Rectal smooth muscle tissue (tissue), 1 donor: Measurements from ENCODE around the gene KIF5A.

Source experiments
- H3K27ac ChIP-seq: one replicate; pipeline ENCODE4 v1.7.0; 2013; ENCODE audit warnings: low read depth, low read length, inconsistent platforms
- H3K27me3 ChIP-seq: one replicate; pipeline ENCODE4 v1.7.0; 2013; ENCODE audit warnings: low read length; ENCODE audit not compliant: control insufficient read depth, insufficient read depth
- H3K36me3 ChIP-seq: one replicate; pipeline ENCODE4 v1.7.0; 2013; ENCODE audit warnings: low read length; ENCODE audit not compliant: control insufficient read depth, insufficient read depth
- H3K4me1 ChIP-seq: one replicate; pipeline ENCODE4 v1.7.0; 2013; ENCODE audit warnings: low read length; ENCODE audit not compliant: control insufficient read depth, insufficient read depth
- H3K4me3 ChIP-seq: one replicate; pipeline ENCODE4 v1.7.0; 2013; ENCODE audit warnings: low read length
- H3K9ac ChIP-seq: one replicate; pipeline ENCODE4 v1.7.0; 2013; ENCODE audit warnings: low read length

The KIF5A gene

GRCh38 chr12:57547288-57548012, 2.4 kb upstream of the KIF5A start:
- Histone ChIP-seq H3K4me3 (peak overlapping the region; percentile 72), H3K4me1 (peaks cover 11% of the 10 kb centered on the region), H3K27ac (no peak overlapping the region), H3K36me3 (no peaks in the 10 kb centered on the region), H3K9ac (peak overlapping the region; percentile 78), H3K27me3 (peaks cover 11% of the 10 kb centered on the region)

DNA sequence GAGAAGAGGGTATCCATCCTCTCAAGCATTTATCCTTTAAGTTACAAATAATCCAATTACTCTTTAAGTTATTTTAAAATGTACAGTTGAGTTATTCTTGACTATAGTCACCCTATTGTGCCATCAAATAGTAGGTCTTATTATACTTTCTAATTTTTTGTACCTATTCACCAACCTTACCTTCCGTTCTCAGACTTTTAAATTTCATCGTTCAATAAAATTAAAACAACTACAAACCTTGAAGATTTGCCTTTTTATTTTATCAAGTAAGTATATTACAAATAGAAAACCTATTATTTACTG, 1.9 kb upstream of the KIF5A start:
- H3K36me3 ChIP-seq = no peaks in the 10 kb centered on the region
- H3K4me3 ChIP-seq = no peak overlapping the region
- no peak overlapping the region for H3K27ac ChIP-seq
- H3K4me1 ChIP-seq = peaks cover 11% of the 10 kb centered on the region
- H3K9ac ChIP-seq = no peak overlapping the region
- peaks cover 11% of the 10 kb centered on the region for H3K27me3 ChIP-seq

DNA sequence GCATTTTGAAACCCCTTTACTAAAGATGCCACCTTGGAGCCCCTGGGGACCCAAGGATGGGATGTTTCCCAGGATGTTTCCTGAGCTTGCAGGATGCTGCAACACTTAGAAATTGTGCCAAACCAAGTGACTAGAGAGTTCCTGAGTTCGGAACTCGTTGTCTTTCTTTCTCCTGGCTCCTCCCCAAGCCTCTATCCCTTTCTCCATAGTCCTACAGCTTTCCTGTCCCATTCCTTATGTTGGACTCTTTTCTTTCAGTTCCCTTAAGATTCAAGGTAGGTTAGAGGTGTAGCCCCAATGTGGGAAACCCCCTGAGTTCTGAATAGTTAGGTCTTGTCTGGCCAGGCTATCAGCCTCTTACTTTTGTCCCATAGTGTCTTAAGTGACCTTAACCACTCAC, 1.4 kb upstream of the KIF5A start:
- Histone ChIP-seq H3K4me1 (peaks cover 11% of the 10 kb centered on the region), H3K27me3 (peaks cover 11% of the 10 kb centered on the region), H3K27ac (no peak overlapping the region), H3K4me3 (no peak overlapping the region), H3K9ac (no peak overlapping the region), H3K36me3 (no peaks in the 10 kb centered on the region)

- H3K27ac ChIP-seq = no peak overlapping the region
These were observed 488 bp upstream of the KIF5A start for GRCh38 chr12:57549203-57549908.

GRCh38 chr12:57550641-57551549, 1.1 kb downstream of the KIF5A start:
- Histone ChIP-seq H3K27ac (no peak overlapping the region), H3K9ac (no peak overlapping the region)

More at GRCh38 chr12:57549203-57549908, 488 bp upstream of the KIF5A start:
- Histone ChIP-seq H3K36me3 (no peaks in the 10 kb centered on the region), H3K9ac (no peak overlapping the region), H3K4me3 (peak overlapping the region; percentile 62), H3K27me3 (peaks cover 11% of the 10 kb centered on the region), H3K4me1 (peaks cover 11% of the 10 kb centered on the region)

GRCh38 chr12:57551637-57552305, 1.9 kb downstream of the KIF5A start:
- Histone ChIP-seq H3K36me3 (no peaks in the 10 kb centered on the region), H3K4me1 (peaks cover 2% of the 10 kb centered on the region), H3K27ac (no peak overlapping the region), H3K9ac (no peak overlapping the region), H3K4me3 (no peak overlapping the region), H3K27me3 (peaks cover 14% of the 10 kb centered on the region)

More at GRCh38 chr12:57550641-57551549, 1.1 kb downstream of the KIF5A start:
- Histone ChIP-seq H3K27me3 (peaks cover 14% of the 10 kb centered on the region), H3K4me3 (no peak overlapping the region), H3K4me1 (peaks cover 7% of the 10 kb centered on the region), H3K36me3 (no peaks in the 10 kb centered on the region)

DNA sequence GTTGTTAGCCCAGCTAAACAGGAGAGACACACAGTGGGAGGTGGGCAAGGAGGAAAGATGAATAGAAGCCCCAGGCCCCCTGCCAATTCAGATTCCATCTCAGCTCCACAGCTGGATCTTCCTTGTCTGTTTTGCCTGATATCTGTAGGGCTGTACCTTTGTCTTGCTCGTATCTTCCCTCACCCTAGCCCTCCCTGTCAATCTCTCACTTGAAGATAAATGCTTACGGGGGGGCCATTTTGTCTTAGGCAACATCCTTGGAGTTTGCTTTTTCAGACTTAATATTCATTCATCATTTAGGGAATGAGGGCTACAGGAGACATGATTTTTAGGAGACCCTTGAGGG, 2.4 kb downstream of the KIF5A start:
- Histone ChIP-seq H3K27me3 (peaks cover 14% of the 10 kb centered on the region), H3K4me1 (peaks cover 2% of the 10 kb centered on the region), H3K9ac (no peak overlapping the region), H3K4me3 (no peak overlapping the region), H3K27ac (no peak overlapping the region), H3K36me3 (no peaks in the 10 kb centered on the region)

GRCh38 chr12:57552835-57553313, 3.0 kb downstream of the KIF5A start:
- H3K27ac ChIP-seq = no peak overlapping the region
- H3K36me3 ChIP-seq = no peaks in the 10 kb centered on the region
- no peak overlapping the region for H3K4me3 ChIP-seq
- H3K27me3 ChIP-seq = peaks cover 14% of the 10 kb centered on the region
- no peak overlapping the region for H3K9ac ChIP-seq
- H3K4me1 ChIP-seq = peaks cover 2% of the 10 kb centered on the region

DNA sequence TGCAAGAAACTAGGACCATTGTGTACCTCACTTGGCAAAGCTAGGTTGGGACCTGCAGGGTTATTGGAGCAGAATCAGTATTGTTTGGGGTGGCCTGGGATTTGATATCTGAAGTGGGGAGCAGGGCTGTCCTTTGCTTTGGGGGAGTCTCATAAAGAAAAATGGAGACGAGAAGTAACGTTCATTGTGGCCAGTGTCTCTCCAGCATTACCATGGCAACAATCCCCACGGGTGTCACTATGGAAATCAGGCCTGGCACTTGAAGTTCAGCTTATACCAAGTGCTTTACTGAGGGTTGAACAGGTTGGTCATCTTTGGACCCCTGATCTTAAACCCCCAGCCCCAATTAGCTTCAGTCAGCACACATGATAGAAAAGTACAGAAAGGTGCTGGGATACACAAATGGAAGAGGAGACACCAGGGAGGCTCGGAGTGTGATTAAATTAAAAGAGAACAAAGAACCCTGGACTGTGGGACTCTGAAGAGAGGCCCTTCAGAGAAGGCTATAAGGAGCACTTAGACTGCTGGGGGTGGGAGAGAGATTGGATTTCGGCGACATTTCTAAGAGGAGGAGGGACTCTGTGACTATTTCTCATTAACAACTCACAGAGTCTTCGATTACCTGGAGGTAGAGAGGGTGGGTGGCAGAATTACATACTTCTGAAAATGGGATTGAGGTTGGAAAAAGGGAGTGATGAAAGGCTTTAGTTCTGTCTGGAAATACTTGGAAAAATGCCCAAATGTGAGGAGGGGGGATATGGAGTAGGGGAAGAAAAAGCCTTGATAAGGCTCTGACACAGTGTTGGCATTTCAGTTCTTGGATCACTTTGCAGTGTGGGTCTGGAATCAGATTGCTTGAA, 3.7 kb downstream of the KIF5A start:
- Histone ChIP-seq H3K27me3 (peaks cover 12% of the 10 kb centered on the region), H3K9ac (no peak overlapping the region), H3K36me3 (no peaks in the 10 kb centered on the region), H3K4me1 (peaks cover 2% of the 10 kb centered on the region), H3K27ac (no peak overlapping the region), H3K4me3 (no peak overlapping the region)

GRCh38 chr12:57554453-57554852, 4.6 kb downstream of the KIF5A start:
- H3K27ac ChIP-seq = no peak overlapping the region
- H3K9ac ChIP-seq = no peak overlapping the region
- H3K4me1 ChIP-seq = peaks cover 1% of the 10 kb centered on the region
- H3K36me3 ChIP-seq = no peaks in the 10 kb centered on the region
- H3K4me3 ChIP-seq = no peak overlapping the region
- peaks cover 8% of the 10 kb centered on the region for H3K27me3 ChIP-seq

DNA sequence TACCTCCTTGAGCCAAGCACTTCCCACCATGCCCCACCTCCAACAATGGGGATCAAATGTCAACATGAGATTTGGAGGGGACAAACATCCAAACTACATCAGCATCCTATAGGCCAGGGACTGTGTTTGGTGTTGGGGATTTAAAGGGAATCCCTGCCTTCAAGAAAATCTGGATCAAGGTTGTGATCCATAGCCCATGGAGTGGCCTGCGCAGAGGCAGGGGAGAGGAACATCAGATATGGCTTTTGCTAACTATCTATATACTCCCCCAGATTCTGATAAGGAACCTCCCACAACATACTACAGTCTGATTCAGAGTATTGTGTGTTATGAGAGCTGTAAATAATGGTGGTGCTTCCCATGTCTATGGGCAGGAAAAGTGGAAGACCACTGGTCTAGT, 5.1 kb downstream of the KIF5A start:
- Histone ChIP-seq H3K4me1 (no peaks in the 10 kb centered on the region), H3K4me3 (no peak overlapping the region), H3K27me3 (peaks cover 8% of the 10 kb centered on the region), H3K9ac (no peak overlapping the region), H3K27ac (no peak overlapping the region), H3K36me3 (no peaks in the 10 kb centered on the region)
